ENCODE data around the gene B3GALT5.

Gene B3GALT5

DNA sequence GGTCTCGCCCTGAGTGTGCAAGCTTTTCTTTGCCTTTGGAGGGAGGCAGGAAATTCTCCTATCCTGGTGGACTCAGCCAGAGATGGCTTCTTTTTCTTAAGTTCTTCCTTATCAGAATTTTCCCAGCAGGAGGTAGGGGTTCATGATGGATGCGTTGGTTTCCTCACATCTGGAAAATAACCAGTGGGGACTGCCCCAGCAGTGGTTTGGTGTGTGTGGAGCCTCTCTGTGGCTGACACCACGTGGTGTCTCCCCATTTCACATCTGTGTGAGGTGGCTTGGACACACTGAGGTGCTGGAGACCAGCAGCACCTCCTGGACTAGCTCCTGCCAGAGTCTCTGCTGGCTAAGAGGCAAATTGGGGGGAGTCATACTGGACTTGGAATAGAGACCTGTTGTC lies 32.6 kb downstream of the B3GALT5 start:
- DNase-seq (ENCODE audit: low read depth): no peak

DNA sequence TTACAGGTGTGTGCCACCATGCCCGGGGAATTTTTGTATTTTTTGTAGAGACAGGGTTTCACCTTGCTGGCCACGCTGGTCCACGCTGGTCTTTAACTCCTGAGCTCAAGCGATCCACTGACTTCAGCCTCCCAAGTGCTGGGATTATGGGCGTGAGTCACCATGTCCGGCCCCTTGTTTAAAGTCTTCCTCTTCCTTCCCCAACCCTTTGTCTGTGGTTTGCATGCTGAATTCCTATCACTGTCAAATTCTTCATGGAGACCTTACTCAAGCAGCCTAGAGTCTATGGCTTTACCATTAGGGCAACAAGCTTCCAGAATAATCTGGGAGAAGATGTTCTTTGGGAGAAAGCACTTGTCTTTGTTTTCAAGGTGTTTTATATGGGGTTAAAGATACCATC lies 34.7 kb downstream of the B3GALT5 start:
- no peak for DNase-seq (ENCODE audit: low read depth)

GRCh38 chr21:39648879-39649278 lies 36.1 kb downstream of the B3GALT5 start:
- DNase-seq (ENCODE audit: low read depth): no peak

DNA sequence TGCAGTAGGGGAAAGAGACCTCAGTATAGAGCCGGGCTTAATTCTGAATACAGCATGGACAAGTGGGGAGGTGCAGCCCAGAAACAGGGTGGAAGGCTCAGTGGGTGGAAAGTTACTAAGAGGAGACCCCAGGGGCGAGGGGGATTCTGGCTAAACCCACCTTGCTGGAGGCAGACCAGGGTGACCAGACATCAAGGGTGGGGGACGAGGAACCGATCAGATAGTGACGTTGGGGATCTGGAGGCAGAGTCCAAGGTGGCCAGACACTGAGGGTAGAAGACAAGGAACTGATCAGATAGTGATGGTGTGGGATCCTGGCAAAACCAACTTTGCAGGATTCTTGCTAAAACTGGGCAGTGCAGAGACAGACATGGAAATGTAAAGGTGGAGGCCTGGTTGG lies 36.8 kb downstream of the B3GALT5 start:
- DNase-seq (ENCODE audit: low read depth): no peak

- no peak for DNase-seq (ENCODE audit: low read depth)
These were observed 37.6 kb downstream of the B3GALT5 start for GRCh38 chr21:39650306-39650705.

- DNase-seq (ENCODE audit: low read depth): no peak
These were observed 38.1 kb downstream of the B3GALT5 start for GRCh38 chr21:39650801-39651200.

- no peak for DNase-seq (ENCODE audit: low read depth)
These were observed 38.5 kb downstream of the B3GALT5 start for GRCh38 chr21:39651206-39651605.

GRCh38 chr21:39654951-39655350 lies 42.2 kb downstream of the B3GALT5 start:
- DNase-seq (ENCODE audit: low read depth): no peak

- no peak for DNase-seq (ENCODE audit: low read depth)
These were observed 42.8 kb downstream of the B3GALT5 start for GRCh38 chr21:39655589-39655988.

GRCh38 chr21:39656209-39656608 lies 43.5 kb downstream of the B3GALT5 start:
- DNase-seq (ENCODE audit: low read depth): no peak

- no peak for DNase-seq (ENCODE audit: low read depth)
These were observed 44.5 kb downstream of the B3GALT5 start for GRCh38 chr21:39657091-39657689.

DNA sequence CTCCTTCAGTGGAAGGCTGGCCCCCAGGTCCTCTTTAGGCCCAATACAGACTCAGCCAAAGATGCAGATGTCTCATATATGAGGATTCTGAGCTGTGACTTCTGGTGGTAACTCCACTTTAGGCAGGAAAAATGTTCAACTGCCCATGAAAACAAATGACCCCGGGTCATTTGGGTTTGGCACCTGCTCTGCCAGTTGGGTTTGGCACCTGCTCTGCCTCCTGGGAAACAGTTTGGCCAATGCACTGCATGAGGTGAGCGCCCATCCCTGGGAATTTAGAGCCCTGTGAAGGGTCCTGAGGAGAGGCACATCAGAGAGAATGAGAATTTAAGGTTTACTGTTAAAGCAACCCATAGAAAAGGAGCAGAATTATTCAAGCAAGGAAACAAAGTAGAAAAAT lies 45.3 kb downstream of the B3GALT5 start:
- DNase-seq (ENCODE audit: low read depth): no peak

- DNase-seq (ENCODE audit: low read depth): no peak
These were observed 46.5 kb downstream of the B3GALT5 start for GRCh38 chr21:39659070-39659815.

DNA sequence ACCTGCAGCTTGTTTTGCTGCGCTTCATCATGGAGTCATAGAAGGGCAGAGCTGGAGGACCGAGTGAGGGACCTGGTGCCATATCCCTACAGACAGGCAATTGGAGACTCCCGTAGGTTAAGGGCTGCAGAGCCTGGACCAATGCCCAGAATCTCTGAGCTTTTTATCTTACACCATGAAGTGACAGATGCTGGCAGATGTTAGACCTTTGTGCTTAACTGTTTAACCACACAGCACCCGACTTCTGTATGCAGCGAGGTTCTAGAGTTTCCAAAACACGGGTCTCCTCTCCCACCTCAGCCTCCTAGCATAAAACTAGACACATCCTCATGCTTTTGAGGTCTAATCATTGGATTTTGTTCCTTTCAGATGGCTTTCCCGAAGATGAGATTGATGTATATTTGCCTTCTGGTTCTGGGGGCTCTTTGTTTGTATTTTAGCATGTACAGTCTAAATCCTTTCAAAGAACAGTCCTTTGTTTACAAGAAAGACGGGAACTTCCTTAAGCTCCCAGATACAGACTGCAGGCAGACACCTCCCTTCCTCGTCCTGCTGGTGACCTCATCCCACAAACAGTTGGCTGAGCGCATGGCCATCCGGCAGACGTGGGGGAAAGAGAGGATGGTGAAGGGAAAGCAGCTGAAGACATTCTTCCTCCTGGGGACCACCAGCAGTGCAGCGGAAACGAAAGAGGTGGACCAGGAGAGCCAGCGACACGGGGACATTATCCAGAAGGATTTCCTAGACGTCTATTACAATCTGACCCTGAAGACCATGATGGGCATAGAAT lies 47.6 kb downstream of the B3GALT5 start:
- DNase-seq (ENCODE audit: low read depth): no peak

GRCh38 chr21:39661121-39661520 lies 48.4 kb downstream of the B3GALT5 start:
- no peak for DNase-seq (ENCODE audit: low read depth)

DNA sequence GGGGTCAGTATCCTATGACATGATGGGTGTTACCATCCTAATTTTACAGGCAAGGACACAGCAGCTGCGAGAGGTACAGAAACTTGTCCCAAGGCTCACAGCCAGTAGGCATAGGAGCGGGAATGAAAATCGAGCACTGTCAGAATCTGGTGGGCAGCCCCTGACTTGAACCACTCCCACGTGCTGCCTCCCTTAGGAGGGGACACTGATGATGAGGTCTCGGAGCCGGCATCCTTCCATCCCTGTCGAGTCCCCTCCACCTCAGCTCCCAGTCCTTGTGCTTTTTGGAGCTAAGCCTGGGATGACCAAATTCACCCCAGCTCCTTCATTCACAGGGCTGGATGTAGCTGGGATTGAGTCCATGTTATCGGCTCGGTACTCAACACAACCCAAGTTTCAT lies 49.0 kb downstream of the B3GALT5 start:
- DNase-seq (ENCODE audit: low read depth): no peak

- DNase-seq (ENCODE audit: low read depth): no peak
These were observed 49.7 kb downstream of the B3GALT5 start for GRCh38 chr21:39662411-39662953.

GRCh38 chr21:39663066-39663465 lies 50.3 kb downstream of the B3GALT5 start:
- DNase-seq (ENCODE audit: low read depth): no peak

GRCh38 chr21:39663742-39664492 lies 51.2 kb downstream of the B3GALT5 start:
- no peak for DNase-seq (ENCODE audit: low read depth)

GRCh38 chr21:39664586-39664985 lies 51.8 kb downstream of the B3GALT5 start:
- no peak for DNase-seq (ENCODE audit: low read depth)

- DNase-seq (ENCODE audit: low read depth): no peak
These were observed 53.3 kb downstream of the B3GALT5 start for GRCh38 chr21:39666026-39666425.

GRCh38 chr21:39666681-39667315 lies 54.1 kb downstream of the B3GALT5 start:
- no peak for DNase-seq (ENCODE audit: low read depth)
